Keratinocyte (primary cell): ENCODE results near the gene OR11L1.

Experiments
- CTCF ChIP-seq, 3 experiments: IDR thresholded peaks in 1 of 3; conservative IDR thresholded peaks in 1 of 3; optimal IDR thresholded peaks in 1 of 3; 2 replicates in 2 of 3; 3 replicates in 1 of 3; pipeline versions ENCODE3 to v1.5.1; 2011; ENCODE audit warnings: low read length in 3 of 3, mild to moderate bottlenecking in 3 of 3, moderate library complexity in 2 of 3, control low read depth in 1 of 3, inconsistent platforms in 1 of 3; ENCODE audit not compliant: insufficient read depth in 2 of 3; ENCODE audit errors: extremely low read depth in 1 of 3
- EZH2 ChIP-seq: IDR thresholded peaks from one replicate; pipeline ENCODE4 v1.6.1; 2012; ENCODE audit warnings: inconsistent platforms, mild to moderate bottlenecking, low read length, moderate library complexity

GRCh38 chr1:247849616-247850015 lies 7.9 kb upstream of the OR11L1 start:
- no peak for TF ChIP-seq CTCF (optimal IDR thresholded peaks at IDR 0.05 in 1 of 3, IDR thresholded peaks at IDR 0.05 in 1 of 3, conservative IDR thresholded peaks at IDR 0.05 in 1 of 3; ENCODE audit: extremely low read depth in 1 of 3, insufficient read depth in 2 of 3, low read length in 3 of 3)
- TF ChIP-seq EZH2: no peak
